ENCODE data around the gene A2ML1.

- TF ChIP-seq CTCF (IDR thresholded peaks at IDR 0.05): no peak
- no peak for TF ChIP-seq POLR2A (IDR thresholded peaks at IDR 0.05)
Observed at GRCh38 chr12:8837291-8837690, 14.9 kb downstream of the A2ML1 start.
